T-helper 2 cell treated with Interferon-gamma antibody and Interleukin-4, amounts not matched to agents 5 μg/mL and 100 μg/mL, for 36 hours (primary cell): ENCODE measurements around the gene ANKLE1.
A peak's percentile ranks its signal among the peaks of the same experiment; 100 is the strongest.
"Not testable (repeated sequence)": the region's sequence is repeated elsewhere in the genome, so short reads cannot be mapped to it uniquely, and the experiment has no call there.

Experiments used
- DNase-seq: peaks from one replicate; pipeline ENCODE4 v3.0.0; 2021; ENCODE audit warnings: low spot score
- H3K27ac Mint-ChIP-seq: one replicate; pipeline ENCODE4 v1.8.0; 2021; ENCODE audit warnings: mild to moderate bottlenecking, mixed read lengths
- H3K27me3 Mint-ChIP-seq: one replicate; pipeline ENCODE4 v1.8.0; 2021; ENCODE audit warnings: low read depth, mixed read lengths
- H3K36me3 Mint-ChIP-seq: one replicate; pipeline ENCODE4 v1.8.0; 2021; ENCODE audit warnings: low read depth, mixed read lengths
- H3K4me1 Mint-ChIP-seq: one replicate; pipeline ENCODE4 v1.8.0; 2021; ENCODE audit warnings: low read depth, mixed read lengths
- H3K4me3 Mint-ChIP-seq: one replicate; pipeline ENCODE4 v1.8.0; 2022; ENCODE audit warnings: mild to moderate bottlenecking, moderate library complexity, mixed read lengths
- H3K9me3 Mint-ChIP-seq: one replicate; pipeline ENCODE4 v1.8.0; 2021; ENCODE audit warnings: mixed read lengths

Gene ANKLE1

DNA sequence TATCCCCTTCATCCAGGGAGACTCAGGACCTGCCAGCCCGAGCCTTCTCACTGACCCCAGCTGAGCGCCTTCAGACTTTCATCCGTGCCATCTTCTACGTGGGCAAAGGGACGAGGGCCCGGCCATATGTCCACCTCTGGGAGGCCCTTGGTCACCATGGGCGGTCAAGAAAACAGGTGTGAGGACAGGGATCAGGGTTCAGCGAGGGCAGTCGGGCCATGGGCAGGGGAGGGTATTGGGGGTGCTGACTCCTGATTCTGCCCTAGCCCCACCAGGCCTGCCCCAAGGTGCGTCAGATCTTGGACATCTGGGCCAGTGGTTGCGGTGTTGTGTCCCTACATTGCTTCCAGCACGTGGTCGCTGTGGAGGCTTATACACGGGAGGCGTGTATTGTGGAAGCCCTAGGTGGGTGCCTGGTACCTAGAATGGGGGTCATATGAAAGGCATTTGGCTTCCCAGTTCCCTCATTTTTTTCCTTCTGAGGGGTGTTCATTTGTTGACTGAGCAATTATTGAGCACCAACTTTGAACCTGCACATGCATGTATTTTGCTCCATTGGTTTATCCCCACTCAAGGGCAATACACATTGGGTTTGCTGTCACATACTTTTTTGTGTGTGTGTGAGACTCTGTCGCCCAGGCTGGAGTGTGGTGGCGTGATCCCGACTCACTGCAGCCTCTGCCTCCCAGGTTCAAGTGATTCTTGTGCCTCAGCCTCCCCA is 3.9 kb downstream of the ANKLE1 start:
- Mint-ChIP-seq H3K4me3 (no peak overlapping the region), H3K4me1 (peaks cover 6% of the 10 kb centered on the region), H3K36me3 (no peaks in the 10 kb centered on the region), H3K27ac (no peak overlapping the region), H3K9me3 (no peaks in the 10 kb centered on the region), H3K27me3 (no peaks in the 10 kb centered on the region)
- no peak for DNase-seq

DNA sequence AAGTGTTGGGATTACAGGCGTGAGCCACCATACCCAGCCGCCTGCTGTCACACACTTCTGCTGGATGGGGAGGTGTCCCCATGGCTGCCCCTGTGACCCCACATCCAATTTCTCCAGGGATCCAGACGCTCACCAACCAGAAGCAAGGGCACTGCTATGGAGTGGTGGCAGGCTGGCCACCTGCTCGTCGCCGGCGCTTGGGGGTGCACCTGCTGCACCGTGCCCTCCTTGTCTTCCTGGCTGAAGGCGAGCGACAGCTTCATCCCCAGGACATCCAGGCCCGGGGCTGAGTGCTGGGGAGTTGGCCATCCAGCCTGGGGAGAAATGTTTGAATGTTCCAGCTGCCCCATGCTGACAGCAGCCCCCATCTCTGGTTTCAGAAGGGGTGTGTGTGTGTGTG is 4.6 kb downstream of the ANKLE1 start:
- no peak overlapping the region for H3K4me3 Mint-ChIP-seq

DNA sequence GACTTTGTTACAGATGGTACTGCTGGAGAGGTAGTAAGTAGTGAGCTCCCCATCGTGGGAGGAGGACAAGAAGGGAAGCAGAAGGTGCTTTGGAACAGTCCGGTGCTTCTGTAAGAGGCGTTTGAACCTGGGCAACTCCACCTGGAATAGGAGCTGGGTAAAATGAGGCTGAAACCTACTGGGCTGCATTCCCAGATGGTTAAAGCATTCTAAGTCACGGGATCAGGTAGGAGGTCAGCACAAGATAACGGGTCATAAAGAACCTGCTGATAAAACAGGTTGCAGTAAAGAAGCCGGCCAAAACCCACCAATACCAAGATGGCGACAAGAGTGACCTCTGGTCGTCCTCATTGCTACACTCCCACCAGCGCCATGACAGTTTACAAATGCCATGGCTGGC is 5.1 kb downstream of the ANKLE1 start:
- H3K4me3 Mint-ChIP-seq: no peak overlapping the region
- no peak overlapping the region for H3K27ac Mint-ChIP-seq

More for the DNA sequence above, 4.6 kb downstream of the ANKLE1 start:
- no peak for DNase-seq
- Mint-ChIP-seq H3K36me3 (no peaks in the 10 kb centered on the region), H3K27me3 (no peaks in the 10 kb centered on the region), H3K4me1 (peaks cover 6% of the 10 kb centered on the region), H3K9me3 (no peaks in the 10 kb centered on the region), H3K27ac (no peak overlapping the region)

DNA sequence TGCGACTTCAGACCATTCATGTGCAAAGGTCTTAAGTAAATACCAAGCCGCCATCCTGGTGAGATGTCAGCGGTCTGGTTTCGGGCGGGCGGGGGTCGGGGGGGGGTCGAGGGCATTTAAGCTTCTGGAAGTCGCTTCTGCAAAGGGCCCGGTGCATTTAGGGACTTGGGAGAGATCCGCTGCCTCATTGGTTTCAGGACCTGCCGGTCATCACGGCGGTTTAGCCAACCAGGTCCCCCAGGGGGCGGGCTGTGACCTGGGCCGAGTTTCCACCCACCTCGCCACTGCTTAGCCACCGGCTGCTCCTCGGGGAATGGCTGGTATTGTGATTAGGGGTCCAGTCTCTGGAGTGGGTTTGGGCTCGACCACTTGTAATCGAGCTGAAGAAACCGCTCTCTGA is 7.8 kb downstream of the ANKLE1 start:
- Mint-ChIP-seq H3K4me3 (no peak overlapping the region), H3K27me3 (no peaks in the 10 kb centered on the region), H3K4me1 (peaks cover 4% of the 10 kb centered on the region), H3K36me3 (no peaks in the 10 kb centered on the region), H3K27ac (no peak overlapping the region), H3K9me3 (no peaks in the 10 kb centered on the region)
- DNase-seq: peak; percentile 61

More for the DNA sequence above, 5.1 kb downstream of the ANKLE1 start:
- peaks cover 7% of the 10 kb centered on the region for H3K4me1 Mint-ChIP-seq
- no peaks in the 10 kb centered on the region for H3K27me3 Mint-ChIP-seq
- H3K9me3 Mint-ChIP-seq: no peaks in the 10 kb centered on the region
- no peaks in the 10 kb centered on the region for H3K36me3 Mint-ChIP-seq
- DNase-seq: no peak

DNA sequence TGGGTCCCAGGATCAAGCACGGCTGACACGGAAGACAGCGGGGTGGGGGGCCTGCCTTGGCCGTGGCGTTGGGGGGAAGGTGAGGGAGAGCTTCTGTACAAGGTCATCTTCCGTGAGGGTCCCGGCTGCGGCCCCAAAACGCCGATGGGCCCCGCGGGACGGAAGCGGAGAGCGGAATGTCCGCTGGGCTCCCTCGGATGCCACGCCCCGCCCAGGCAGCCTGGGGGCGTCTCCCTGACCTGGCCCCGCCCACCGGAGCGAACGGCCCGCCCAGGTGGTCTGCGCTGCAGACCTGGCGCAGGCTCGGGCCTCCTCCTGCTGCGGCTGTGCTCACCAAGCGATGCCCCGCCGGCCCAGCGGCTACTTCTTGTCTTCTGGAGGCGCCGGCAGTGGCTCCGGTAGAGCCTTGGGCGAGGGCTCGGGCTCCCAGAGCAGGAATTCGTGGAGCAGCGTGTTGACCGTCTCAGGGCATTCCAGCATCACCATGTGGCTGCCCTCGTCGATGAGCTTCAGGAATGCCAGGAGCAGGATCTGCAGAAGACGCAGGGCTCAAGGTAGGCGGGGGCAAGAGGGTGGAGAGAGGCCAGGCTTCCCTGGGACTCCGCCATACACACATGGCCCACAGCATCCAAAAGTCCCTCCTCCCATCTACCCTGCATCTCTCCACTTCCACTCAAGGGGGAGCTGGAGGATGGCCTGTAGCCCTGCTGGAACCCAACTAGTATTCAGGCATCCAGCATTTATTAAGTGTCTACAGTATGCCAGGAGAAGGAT is 10.8 kb downstream of the ANKLE1 start:
- Mint-ChIP-seq H3K36me3 (peaks cover 4% of the 10 kb centered on the region), H3K27ac (peak overlapping the region; percentile 67), H3K4me1 (peaks cover 4% of the 10 kb centered on the region), H3K9me3 (no peaks in the 10 kb centered on the region), H3K4me3 (peak overlapping the region; percentile 90), H3K27me3 (no peaks in the 10 kb centered on the region)
- DNase-seq: peak; percentile 75

DNA sequence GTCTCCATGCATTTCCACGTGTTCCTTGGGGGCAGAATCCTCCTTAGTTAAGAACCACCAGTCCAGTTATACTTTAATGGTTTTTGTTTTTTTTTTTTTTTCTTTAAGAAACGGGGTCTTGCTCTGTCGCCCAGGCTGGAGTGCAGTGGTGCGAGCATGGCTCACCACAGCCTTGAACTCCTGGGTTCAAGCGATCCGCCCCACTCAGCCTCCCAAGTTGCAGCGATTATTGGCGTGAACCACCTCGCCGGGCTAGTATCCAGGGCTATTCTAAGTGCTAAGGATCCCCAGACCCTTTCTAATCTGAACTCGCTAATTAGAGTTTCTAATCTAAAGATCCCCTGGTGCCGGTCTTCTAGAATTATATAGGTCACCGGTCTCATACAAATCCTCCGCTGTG is 11.9 kb downstream of the ANKLE1 start:
- no peak overlapping the region for H3K4me3 Mint-ChIP-seq

DNA sequence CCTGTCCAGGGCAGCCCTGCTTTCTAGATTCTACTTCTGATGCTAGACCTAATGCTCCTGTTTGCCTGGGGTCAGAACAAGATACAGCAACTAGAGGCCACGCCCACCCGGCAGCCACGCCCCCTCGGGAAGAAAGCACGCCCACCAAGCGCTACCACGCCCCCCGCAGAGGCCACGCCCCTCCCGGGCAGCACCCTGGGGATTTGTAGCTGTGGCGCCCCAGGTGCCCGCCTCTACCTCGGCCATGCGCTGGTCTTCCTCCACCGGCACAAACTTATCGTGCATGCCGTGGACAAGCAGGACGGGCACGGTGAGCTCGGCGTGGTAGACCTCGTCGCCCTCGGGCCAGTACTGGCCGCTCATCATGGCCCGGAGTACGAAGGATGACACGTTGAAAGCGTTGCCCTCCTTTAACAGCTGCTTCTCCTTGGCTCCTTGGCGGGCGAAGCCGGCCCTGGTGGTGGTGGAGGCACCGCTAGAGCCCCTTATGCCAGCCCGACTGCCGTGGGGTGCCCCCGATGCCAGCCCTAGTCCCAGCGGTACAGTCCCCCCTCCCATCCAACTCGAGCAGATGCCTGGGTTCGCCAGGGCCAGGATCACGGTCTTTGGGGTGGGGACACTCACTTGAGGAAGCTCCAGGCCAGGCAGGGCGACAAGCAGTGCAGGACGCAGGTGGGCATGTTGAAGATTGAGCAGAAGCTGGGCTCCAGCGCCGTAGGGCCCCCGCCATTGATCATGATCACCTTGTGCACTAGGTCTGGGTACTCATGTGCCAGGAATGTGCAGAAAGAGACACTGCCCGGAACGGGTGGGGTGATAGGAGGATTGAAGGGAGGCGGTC is 12.6 kb downstream of the ANKLE1 start:
- no peak overlapping the region for H3K27ac Mint-ChIP-seq

More for the DNA sequence above, 11.9 kb downstream of the ANKLE1 start:
- no peaks in the 10 kb centered on the region for H3K9me3 Mint-ChIP-seq
- peaks cover 4% of the 10 kb centered on the region for H3K36me3 Mint-ChIP-seq
- H3K27me3 Mint-ChIP-seq: no peaks in the 10 kb centered on the region
- H3K4me1 Mint-ChIP-seq: peaks cover 4% of the 10 kb centered on the region
- no peak overlapping the region for H3K27ac Mint-ChIP-seq
- no peak for DNase-seq

DNA sequence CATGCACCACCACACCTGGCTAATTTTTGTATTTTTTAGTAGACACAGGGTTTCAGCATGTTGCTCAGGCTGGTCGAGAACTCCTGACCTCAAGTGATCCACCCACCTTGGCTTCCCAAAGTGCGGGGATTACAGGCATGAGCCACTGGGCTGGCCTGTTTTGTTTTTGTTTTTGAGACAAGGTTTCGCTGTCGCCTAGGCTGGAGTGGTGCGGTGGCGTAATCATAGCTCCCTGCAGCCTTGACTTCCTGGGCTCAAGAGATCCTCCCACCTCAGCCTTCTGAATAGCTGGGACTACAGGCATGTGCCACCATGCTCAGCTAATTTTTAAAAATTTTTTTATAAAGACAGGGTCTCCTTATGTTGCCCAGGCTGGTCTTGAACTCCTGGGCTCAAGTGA is 13.8 kb downstream of the ANKLE1 start:
- H3K36me3 Mint-ChIP-seq, H3K27me3 Mint-ChIP-seq, H3K27ac Mint-ChIP-seq, H3K9me3 Mint-ChIP-seq, H3K4me3 Mint-ChIP-seq, H3K4me1 Mint-ChIP-seq, DNase-seq: not testable (repeated sequence)

More for the DNA sequence above, 12.6 kb downstream of the ANKLE1 start:
- Mint-ChIP-seq H3K9me3 (no peaks in the 10 kb centered on the region), H3K27me3 (no peaks in the 10 kb centered on the region), H3K36me3 (peaks cover 4% of the 10 kb centered on the region), H3K4me3 (no peak overlapping the region), H3K4me1 (peaks cover 4% of the 10 kb centered on the region)
- DNase-seq: peak; percentile 37

DNA sequence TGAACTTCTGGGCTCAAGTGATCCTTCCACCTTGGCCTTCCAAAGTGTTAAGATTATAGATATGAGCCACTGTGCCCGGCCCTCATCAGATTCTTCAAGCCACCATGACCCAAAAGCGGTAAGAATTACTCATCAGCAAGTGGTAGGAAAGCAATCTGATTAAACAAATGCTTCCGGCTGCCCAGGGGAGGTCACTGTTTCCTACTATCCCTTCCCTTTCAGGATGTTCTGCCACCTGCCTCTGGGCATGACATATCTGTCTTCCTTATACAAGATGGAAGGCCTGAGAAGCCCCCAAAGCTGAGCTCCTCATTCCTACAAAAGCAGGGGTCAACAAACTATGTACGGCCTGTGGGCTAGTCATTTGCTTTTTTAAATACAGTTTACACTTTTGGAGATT is 14.6 kb downstream of the ANKLE1 start:
- Mint-ChIP-seq H3K27me3 (no peaks in the 10 kb centered on the region), H3K36me3 (peaks cover 6% of the 10 kb centered on the region), H3K27ac (no peak overlapping the region), H3K4me1 (peaks cover 4% of the 10 kb centered on the region), H3K9me3 (no peaks in the 10 kb centered on the region), H3K4me3 (no peak overlapping the region)
- DNase-seq: no peak

DNA sequence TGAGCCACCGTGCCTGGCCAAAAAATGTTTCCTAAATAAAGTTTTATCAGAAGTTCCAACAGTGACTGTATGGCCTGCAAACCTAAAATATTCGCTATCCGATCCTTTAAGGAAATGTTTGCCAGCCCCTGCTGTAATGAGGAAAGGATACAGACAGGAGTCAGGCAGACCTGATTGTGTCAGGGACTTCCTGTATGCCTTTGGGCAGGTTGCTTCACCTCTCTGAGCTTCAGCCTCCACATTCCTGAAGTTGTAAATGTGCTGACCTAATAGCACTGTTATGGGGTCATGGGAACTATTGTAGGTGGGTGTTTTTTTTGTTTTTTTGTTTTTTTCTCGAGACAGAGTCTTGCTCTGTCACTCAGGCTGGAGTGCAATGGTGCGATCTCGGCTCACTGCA is 15.3 kb downstream of the ANKLE1 start:
- no peak for DNase-seq
- Mint-ChIP-seq H3K9me3 (no peaks in the 10 kb centered on the region), H3K4me1 (peaks cover under 1% of the 10 kb centered on the region), H3K4me3 (no peak overlapping the region), H3K27ac (no peak overlapping the region), H3K27me3 (no peaks in the 10 kb centered on the region), H3K36me3 (peaks cover 8% of the 10 kb centered on the region)

DNA sequence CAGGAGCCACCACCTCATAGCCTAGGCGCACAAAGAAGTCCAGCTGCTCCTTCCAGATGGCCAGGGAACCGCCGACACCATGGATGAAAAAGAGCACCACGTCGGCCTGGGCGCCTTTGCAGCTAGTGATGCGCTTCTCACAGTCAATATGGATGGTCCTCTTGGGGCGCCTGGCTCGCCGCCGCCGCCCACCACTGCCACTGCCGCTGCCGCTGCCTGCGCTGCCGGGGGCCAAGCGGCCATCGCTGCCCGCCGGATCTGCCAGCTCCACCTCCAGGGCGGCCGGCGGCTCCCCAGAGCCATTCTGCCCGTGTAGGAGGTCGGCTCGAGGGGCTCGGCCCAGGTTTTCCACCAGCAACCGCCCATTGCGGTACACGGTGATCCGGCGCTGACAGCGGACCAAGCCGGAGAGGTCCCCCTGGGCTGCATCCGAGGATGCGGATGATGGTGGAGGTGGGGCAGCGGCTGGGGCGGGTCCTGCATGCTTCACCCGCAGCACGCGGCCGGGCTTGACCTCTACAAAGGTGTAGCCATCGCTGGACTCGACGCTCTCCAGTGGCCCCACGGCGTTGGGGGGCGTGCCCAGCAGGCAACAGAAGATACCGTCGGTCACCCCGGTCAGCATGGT is 19.4 kb downstream of the ANKLE1 start:
- H3K9me3 Mint-ChIP-seq: no peaks in the 10 kb centered on the region
- H3K27ac Mint-ChIP-seq: no peak overlapping the region
- peaks cover 19% of the 10 kb centered on the region for H3K4me1 Mint-ChIP-seq
- DNase-seq: no peak
- peaks cover 6% of the 10 kb centered on the region for H3K36me3 Mint-ChIP-seq
- H3K27me3 Mint-ChIP-seq: no peaks in the 10 kb centered on the region
- no peak overlapping the region for H3K4me3 Mint-ChIP-seq

DNA sequence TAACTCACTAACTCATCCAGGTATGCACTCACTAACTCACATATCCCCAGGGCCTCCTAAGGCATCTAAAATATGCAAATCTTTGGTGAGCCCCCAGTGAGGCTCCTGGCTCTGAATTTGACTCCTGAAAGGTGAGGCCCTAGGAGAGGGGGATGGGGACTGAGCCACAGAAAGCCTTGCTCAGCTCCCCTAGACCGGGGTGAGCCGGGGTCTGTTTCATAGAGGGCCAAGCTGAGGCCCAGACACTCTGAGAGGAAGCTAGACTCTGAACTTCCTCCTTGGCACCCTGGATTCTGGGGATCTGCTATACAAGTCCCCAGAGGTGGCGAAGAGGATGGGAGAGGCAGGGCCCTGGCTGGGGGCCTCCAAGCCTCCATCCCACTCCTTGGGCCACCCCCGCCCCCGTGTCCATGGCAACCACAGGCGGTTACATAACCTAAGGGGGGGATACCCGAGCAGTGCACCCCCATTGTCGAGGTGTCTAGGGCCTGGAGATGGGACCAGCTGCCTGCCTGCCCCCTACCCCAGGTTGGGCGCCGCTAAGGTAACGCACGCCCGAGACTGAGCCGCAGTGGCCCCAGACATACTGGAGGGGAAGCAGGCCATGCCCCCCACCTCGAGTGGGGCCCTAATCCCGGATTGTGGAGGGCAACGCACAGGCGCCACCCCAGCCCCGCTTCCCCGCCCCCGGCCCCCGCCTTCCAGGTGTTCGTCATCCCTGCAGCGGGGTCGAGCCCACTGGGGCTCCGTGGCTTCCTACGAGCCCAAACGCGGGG is 20.9 kb downstream of the ANKLE1 start:
- Mint-ChIP-seq H3K27ac (no peak overlapping the region), H3K9me3 (no peaks in the 10 kb centered on the region)

More for the DNA sequence above, 20.9 kb downstream of the ANKLE1 start:
- Mint-ChIP-seq H3K4me1 (peaks cover 22% of the 10 kb centered on the region), H3K4me3 (peak overlapping the region; percentile 75), H3K36me3 (peaks cover 3% of the 10 kb centered on the region), H3K27me3 (no peaks in the 10 kb centered on the region)
- DNase-seq: no peak
